Measurements from ENCODE around the gene TAS2R16.
"Not testable (repeated sequence)": the region's sequence is repeated elsewhere in the genome, so short reads cannot be mapped to it uniquely, and the experiment has no call there.

Gene TAS2R16

GRCh38 chr7:122970740-122971725 lies 24.5 kb downstream of the TAS2R16 start:
- no peak for DNase-seq

- no peak for DNase-seq
Measured at GRCh38 chr7:122968389-122968788, 27.1 kb downstream of the TAS2R16 start.

- DNase-seq = no peak
Measured at GRCh38 chr7:122965306-122965705, 30.2 kb downstream of the TAS2R16 start.

GRCh38 chr7:122953678-122954077 lies 41.8 kb downstream of the TAS2R16 start:
- DNase-seq = not testable (repeated sequence)

- DNase-seq = no peak
Measured at GRCh38 chr7:122951006-122951405, 44.5 kb downstream of the TAS2R16 start.

- DNase-seq = no peak
Measured at GRCh38 chr7:122949186-122949585, 46.3 kb downstream of the TAS2R16 start.
